ENCODE measurements around the gene CIRBP.
A peak's percentile ranks its signal among the peaks of the same experiment; 100 is the strongest.
"Not testable (repeated sequence)": the region's sequence is repeated elsewhere in the genome, so short reads cannot be mapped to it uniquely, and the experiment has no call there.

CIRBP gene

GRCh38 chr19:1315470-1316166 lies 46.5 kb downstream of the CIRBP start:
- peak; percentile 54 for DNase-seq

GRCh38 chr19:1316466-1316865 lies 47.3 kb downstream of the CIRBP start:
- DNase-seq: no peak

- DNase-seq: no peak
These were observed 48.3 kb downstream of the CIRBP start for GRCh38 chr19:1317274-1318003.

GRCh38 chr19:1318678-1319471 lies 49.7 kb downstream of the CIRBP start:
- DNase-seq: no peak

GRCh38 chr19:1320282-1320650 lies 51.1 kb downstream of the CIRBP start:
- not testable (repeated sequence) for DNase-seq

- no peak for DNase-seq
These were observed 52.4 kb downstream of the CIRBP start for GRCh38 chr19:1321539-1321938.

- no peak for DNase-seq
These were observed 53.3 kb downstream of the CIRBP start for GRCh38 chr19:1322198-1322981.

GRCh38 chr19:1324249-1324805 lies 55.2 kb downstream of the CIRBP start:
- no peak for DNase-seq
